Neural progenitor cell (in vitro differentiated cells): ENCODE data around the gene SON. TPM values are rescaled to one million over a fixed set of nuclear protein-coding genes. Genes with fewer than 3 reads are reported as not detected.

Source experiments
- DNase-seq: peaks from one replicate; pipeline ENCODE4 v3.0.0-alpha.2; 2016; ENCODE audit warnings: low spot score
- H2AFZ ChIP-seq: fragments of 200-600 bp; sonication (generic); replicated peaks from 2 replicates; pipeline ENCODE4 v1.6.1; 2016; ENCODE audit warnings: antibody characterized with exemption
- H3F3A ChIP-seq: fragments of 200-600 bp; sonication (generic); 2 replicates; pipeline ENCODE4 v1.6.1; 2016; ENCODE audit warnings: antibody characterized with exemption, low read depth
- H3K27ac ChIP-seq: fragments of 200-600 bp; sonication (generic); 2 replicates; pipeline ENCODE4 v1.5.1; 2016; ENCODE audit warnings: mild to moderate bottlenecking
- H3K27me3 ChIP-seq: fragments of 200-600 bp; sonication (generic); 2 replicates; pipeline ENCODE4 v1.6.1; 2016; ENCODE audit warnings: mild to moderate bottlenecking, moderate library complexity
- H3K36me3 ChIP-seq: fragments of 200-600 bp; sonication (generic); 2 replicates; pipeline ENCODE4 v1.5.1; 2016
- H3K4me1 ChIP-seq: fragments of 200-600 bp; sonication (generic); 2 replicates; pipeline ENCODE4 v1.6.1; 2016; ENCODE audit warnings: mixed run types
- H3K4me2 ChIP-seq: fragments of 200-600 bp; sonication (generic); 2 replicates; pipeline ENCODE4 v1.6.1; 2016
- H3K4me3 ChIP-seq: fragments of 200-600 bp; sonication (generic); 2 replicates; pipeline ENCODE4 v1.5.1; 2016
- H3K79me2 ChIP-seq: fragments of 200-600 bp; sonication (generic); 2 replicates; pipeline ENCODE4 v1.6.1; 2016; ENCODE audit warnings: low read depth
- H3K9ac ChIP-seq: fragments of 200-600 bp; sonication (generic); 2 replicates; pipeline ENCODE4 v1.6.1; 2016
- H3K9me3 ChIP-seq: fragments of 200-600 bp; sonication (generic); 2 replicates; pipeline ENCODE4 v1.5.1; 2016; ENCODE audit warnings: low read depth
- H4K20me1 ChIP-seq: fragments of 200-600 bp; sonication (generic); 2 replicates; pipeline ENCODE4 v1.6.1; 2016; ENCODE audit warnings: low read depth
- H3K27ac Mint-ChIP-seq: 3 replicates; pipeline ENCODE4 v1.8.0; 2021; ENCODE audit warnings: mixed read lengths
- H3K27me3 Mint-ChIP-seq: 2 replicates; pipeline ENCODE4 v1.8.0; 2022; ENCODE audit warnings: low read depth, mild to moderate bottlenecking, inconsistent platforms, moderate library complexity, mixed read lengths; ENCODE audit not compliant: insufficient read depth
- H3K36me3 Mint-ChIP-seq: 3 replicates; pipeline ENCODE4 v1.8.0; 2021; ENCODE audit warnings: mixed read lengths
- H3K4me1 Mint-ChIP-seq: 3 replicates; pipeline ENCODE4 v1.8.0; 2021; ENCODE audit warnings: mixed read lengths
- H3K4me3 Mint-ChIP-seq: 3 replicates; pipeline ENCODE4 v1.8.0; 2021; ENCODE audit warnings: mild to moderate bottlenecking, moderate library complexity, mixed read lengths
- H3K9me3 Mint-ChIP-seq: 3 replicates; pipeline ENCODE4 v1.8.0; 2020; ENCODE audit warnings: mixed read lengths
- EZH2 ChIP-seq: fragments of 200-600 bp; sonication (generic); IDR thresholded peaks from 2 replicates; pipeline ENCODE4 v1.6.1; 2017; ENCODE audit warnings: antibody characterized with exemption, mild to moderate bottlenecking, moderate library complexity
- EZH2phosphoT487 ChIP-seq: fragments of 200-600 bp; sonication (generic); IDR thresholded peaks from 2 replicates; pipeline ENCODE4 v1.6.1; 2017; ENCODE audit warnings: antibody characterized with exemption
- total RNA-seq: library from RNA; depleted of rRNA; stranded (reverse); fragments of >200 nt; gene quantifications from 2 replicates; pipeline ENCODE4 v1.2.3, GENCODE V29; 2015; ENCODE audit warnings: low replicate concordance
- TF ChIP-seq, protein P1 (sequence below): fragments of 200-600 bp; sonication (generic); IDR thresholded peaks from 2 replicates; pipeline ENCODE4 v1.5.1; 2017; ENCODE audit warnings: antibody characterized with exemption, mild to moderate bottlenecking

The SON gene
- total RNA-seq, 1 donor from 2014 or later, result 200 TPM

DNA sequence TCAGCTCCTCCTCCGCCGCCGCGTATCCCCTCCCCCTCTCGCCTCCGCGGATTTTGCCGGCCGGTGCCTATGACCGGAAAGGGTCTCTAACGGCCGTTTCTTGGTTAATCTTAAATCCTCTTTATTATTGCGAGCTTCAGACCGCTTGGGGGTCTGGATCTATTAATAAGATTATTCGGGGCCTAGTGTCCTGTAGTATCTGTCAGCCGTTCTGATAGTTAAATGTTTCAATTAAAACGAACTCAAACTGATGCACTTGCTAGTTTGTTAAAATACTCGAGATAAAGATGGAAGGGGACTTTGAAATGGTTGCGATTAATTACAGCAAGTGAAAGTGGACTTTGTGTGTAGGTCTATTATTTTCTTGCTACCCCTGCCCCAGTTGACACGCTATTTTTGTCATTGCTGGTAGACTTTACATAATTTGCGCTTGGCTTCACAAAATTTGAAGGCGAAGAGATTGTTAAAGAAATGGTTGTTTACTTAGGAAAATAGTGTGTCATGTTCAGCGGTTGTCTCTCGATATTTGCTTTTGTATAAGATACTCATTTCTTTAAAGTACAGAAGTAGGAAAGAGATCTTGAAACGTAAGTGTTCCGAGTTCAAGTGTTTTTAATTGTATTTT lies 779 bp downstream of the SON start:
- peak overlapping the region; percentile 95 for H3K9ac ChIP-seq
- no peaks in the 10 kb centered on the region for H3K9me3 ChIP-seq
- peak overlapping the region; percentile 100 for H3K4me3 Mint-ChIP-seq
- peak overlapping the region; percentile 98 for H3K27ac ChIP-seq
- peak overlapping the region; percentile 96 for H3K4me3 ChIP-seq
- peaks cover 32% of the 10 kb centered on the region for H3K4me1 Mint-ChIP-seq
- no peak overlapping the region for H2AFZ ChIP-seq
- H3K27me3 Mint-ChIP-seq, result peaks cover 7% of the 10 kb centered on the region
- peak overlapping the region; percentile 92 for H3K4me2 ChIP-seq
- H4K20me1 ChIP-seq, result peaks cover 51% of the 10 kb centered on the region
- H3F3A ChIP-seq, result peaks cover 40% of the 10 kb centered on the region
- H3K36me3 ChIP-seq, result peaks cover 10% of the 10 kb centered on the region
- H3K4me1 ChIP-seq, result peaks cover 26% of the 10 kb centered on the region
- H3K36me3 Mint-ChIP-seq, result peaks cover 17% of the 10 kb centered on the region
- TF ChIP-seq EZH2phosphoT487 (no peak), EZH2 (no peak)
- TF ChIP-seq, protein P1, sequence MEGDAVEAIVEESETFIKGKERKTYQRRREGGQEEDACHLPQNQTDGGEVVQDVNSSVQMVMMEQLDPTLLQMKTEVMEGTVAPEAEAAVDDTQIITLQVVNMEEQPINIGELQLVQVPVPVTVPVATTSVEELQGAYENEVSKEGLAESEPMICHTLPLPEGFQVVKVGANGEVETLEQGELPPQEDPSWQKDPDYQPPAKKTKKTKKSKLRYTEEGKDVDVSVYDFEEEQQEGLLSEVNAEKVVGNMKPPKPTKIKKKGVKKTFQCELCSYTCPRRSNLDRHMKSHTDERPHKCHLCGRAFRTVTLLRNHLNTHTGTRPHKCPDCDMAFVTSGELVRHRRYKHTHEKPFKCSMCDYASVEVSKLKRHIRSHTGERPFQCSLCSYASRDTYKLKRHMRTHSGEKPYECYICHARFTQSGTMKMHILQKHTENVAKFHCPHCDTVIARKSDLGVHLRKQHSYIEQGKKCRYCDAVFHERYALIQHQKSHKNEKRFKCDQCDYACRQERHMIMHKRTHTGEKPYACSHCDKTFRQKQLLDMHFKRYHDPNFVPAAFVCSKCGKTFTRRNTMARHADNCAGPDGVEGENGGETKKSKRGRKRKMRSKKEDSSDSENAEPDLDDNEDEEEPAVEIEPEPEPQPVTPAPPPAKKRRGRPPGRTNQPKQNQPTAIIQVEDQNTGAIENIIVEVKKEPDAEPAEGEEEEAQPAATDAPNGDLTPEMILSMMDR, result no peak
- peak; percentile 87 for DNase-seq
- H3K9me3 Mint-ChIP-seq, result no peaks in the 10 kb centered on the region
- H3K79me2 ChIP-seq, result peaks cover 91% of the 10 kb centered on the region
- no peaks in the 10 kb centered on the region for H3K27me3 ChIP-seq
- H3K27ac Mint-ChIP-seq, result peak overlapping the region; percentile 100

DNA sequence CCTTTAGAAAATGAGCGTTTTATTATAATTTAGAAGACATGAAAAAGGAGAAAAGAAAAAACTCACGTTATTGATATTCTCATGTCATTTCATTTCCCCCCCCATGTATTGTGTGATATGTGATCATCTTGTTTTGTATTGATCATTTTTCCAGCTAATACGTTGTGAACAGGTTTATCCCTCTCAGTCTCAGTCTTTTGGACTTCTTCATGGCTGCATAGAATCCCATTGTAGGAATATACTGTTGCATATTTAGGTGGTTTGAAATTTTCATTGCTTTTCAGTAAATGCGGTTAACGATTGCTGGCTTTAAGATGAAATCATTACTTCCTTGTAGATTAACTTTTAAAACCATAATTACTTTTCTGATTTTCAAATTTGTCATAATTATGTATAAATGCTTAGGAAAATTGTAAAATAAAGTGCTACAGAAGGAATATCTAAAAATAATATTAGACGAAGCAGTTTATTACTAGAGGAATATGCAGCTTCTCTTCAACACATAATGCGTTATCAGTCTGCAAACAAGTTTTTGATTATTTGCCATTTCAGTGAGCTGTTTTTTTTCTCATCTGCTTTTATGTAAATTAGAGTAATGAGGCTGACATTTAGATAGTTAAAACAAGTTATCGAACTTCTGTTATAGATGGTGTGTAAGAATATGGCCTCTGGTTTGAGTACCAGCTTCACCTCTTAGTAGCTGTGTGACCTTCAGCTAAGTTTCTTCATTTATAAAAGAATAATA lies 1.8 kb downstream of the SON start:
- H3K4me1 ChIP-seq, result peaks cover 26% of the 10 kb centered on the region
- H3K9me3 ChIP-seq, result no peaks in the 10 kb centered on the region
- Mint-ChIP-seq H3K27me3 (peaks cover 7% of the 10 kb centered on the region), H3K4me3 (peak overlapping the region; percentile 100), H3K4me1 (peaks cover 32% of the 10 kb centered on the region), H3K9me3 (no peaks in the 10 kb centered on the region), H3K27ac (no peak overlapping the region), H3K36me3 (peaks cover 22% of the 10 kb centered on the region)
- TF ChIP-seq, protein P1, result no peak
- H3K27ac ChIP-seq, result no peak overlapping the region
- peak overlapping the region; percentile 95 for H3K9ac ChIP-seq
- H4K20me1 ChIP-seq, result peaks cover 61% of the 10 kb centered on the region
- H3K4me2 ChIP-seq, result peak overlapping the region; percentile 92
- no peaks in the 10 kb centered on the region for H3K27me3 ChIP-seq
- H3K79me2 ChIP-seq, result peaks cover 91% of the 10 kb centered on the region
- H3K4me3 ChIP-seq, result peak overlapping the region; percentile 96
- DNase-seq, result no peak
- peaks cover 40% of the 10 kb centered on the region for H3F3A ChIP-seq
- peaks cover 12% of the 10 kb centered on the region for H3K36me3 ChIP-seq
- no peak overlapping the region for H2AFZ ChIP-seq

DNA sequence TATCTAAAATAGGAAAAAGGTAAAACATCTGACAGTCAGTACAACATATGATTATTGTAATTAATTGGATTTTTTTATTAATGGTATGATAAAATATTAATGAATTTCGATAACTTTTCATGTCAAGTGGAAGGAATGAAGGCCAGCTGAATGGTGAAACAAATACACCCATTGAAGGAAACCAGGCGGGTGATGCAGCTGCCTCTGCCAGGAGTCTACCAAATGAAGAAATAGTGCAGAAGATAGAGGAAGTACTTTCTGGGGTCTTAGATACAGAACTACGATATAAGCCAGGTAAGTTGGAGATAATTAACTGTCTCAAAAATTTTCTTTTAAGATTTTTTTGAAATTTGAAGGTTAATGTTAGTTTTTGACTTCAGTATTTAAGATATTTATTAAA lies 3.2 kb downstream of the SON start:
- H3K27ac ChIP-seq, result no peak overlapping the region
- DNase-seq, result no peak
- H3K79me2 ChIP-seq, result peaks cover 91% of the 10 kb centered on the region
- no peak overlapping the region for H3K9ac ChIP-seq
- H3K4me1 Mint-ChIP-seq, result peaks cover 25% of the 10 kb centered on the region
- no peaks in the 10 kb centered on the region for H3K9me3 Mint-ChIP-seq
- H3K36me3 ChIP-seq, result peaks cover 12% of the 10 kb centered on the region
- no peaks in the 10 kb centered on the region for H3K9me3 ChIP-seq
- no peak overlapping the region for H3K4me3 ChIP-seq
- peak overlapping the region; percentile 92 for H3K4me2 ChIP-seq
- peaks cover 76% of the 10 kb centered on the region for H4K20me1 ChIP-seq
- peak overlapping the region; percentile 48 for H3K4me3 Mint-ChIP-seq
- peaks cover 40% of the 10 kb centered on the region for H3F3A ChIP-seq
- peaks cover 7% of the 10 kb centered on the region for H3K27me3 Mint-ChIP-seq
- H2AFZ ChIP-seq, result no peak overlapping the region
- TF ChIP-seq, protein P1, result no peak
- TF ChIP-seq EZH2 (no peak), EZH2phosphoT487 (no peak)
- H3K27ac Mint-ChIP-seq, result no peak overlapping the region
- peaks cover 30% of the 10 kb centered on the region for H3K36me3 Mint-ChIP-seq
- H3K27me3 ChIP-seq, result no peaks in the 10 kb centered on the region
- peaks cover 19% of the 10 kb centered on the region for H3K4me1 ChIP-seq
